Activated naive CD4-positive, alpha-beta T cell treated with Interleukin-2 at 50 U/mL for 16 hours (primary cell): ENCODE results near the gene SATL1.
"Not testable (repeated sequence)": the region's sequence is repeated elsewhere in the genome, so short reads cannot be mapped to it uniquely, and the experiment has no call there.

Source experiments
- DNase-seq: peaks from one replicate; pipeline ENCODE4 v3.0.0-alpha.2; 2020

The SATL1 gene

DNA sequence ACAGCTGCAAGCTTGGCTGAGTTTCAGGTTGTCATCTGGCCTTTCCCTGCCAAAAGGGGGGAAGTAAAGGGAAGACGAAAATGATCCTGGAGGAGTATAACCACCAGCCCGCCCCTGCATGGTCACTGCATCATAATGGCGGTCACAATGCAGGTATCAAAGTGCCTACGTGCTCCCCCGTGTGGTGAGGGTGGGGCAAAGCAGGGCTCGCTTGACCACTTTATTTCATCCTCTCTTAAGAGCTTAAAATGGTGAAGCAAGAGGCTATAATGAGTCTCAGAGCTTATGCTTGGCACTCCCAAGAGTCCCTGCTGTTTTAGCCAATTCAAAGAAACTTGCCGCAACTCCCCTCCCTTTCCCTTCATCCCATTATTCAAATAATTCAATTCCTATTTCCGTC is 134.3 kb downstream of the SATL1 start:
- DNase-seq = no peak

DNA sequence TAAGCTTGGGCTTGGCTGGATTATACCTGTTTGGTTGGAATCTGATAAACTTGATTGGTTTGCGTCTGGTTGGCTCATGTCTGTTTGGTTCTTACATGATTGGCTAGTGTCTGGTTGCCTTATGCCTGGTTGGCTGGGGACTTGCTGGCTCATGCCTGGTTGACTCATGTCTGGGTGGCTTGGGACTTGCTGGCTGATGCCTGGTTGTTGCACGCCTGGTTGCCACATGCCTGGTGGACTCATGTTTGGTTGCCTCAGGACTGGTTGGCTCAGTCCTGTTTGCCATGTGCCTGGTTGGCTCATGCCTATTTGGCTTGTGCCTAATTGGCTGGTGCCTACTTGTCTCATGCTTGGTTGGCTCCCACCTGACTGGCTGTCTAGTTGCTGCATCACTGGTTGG is 135.4 kb downstream of the SATL1 start:
- DNase-seq = no peak

DNA sequence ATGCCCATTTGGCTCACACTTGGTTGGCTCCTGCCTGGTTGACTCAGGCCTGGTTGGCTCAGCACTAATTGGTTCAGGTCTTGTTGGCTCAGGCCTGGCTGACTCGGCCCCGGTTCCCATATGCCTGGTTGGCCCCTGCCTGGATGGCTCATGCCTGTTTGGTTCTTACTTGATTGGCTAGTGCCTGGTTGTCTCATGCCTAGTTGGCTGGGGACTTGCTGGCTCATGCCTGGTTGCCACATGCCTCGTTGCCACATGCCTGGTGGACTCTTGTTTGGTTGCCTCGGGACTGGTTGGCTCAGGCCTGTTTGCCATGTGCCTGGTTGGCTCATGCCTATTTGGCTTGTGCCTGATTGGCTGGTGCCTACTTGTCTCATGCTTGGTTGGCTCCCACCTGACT is 136.2 kb downstream of the SATL1 start:
- DNase-seq = no peak

DNA sequence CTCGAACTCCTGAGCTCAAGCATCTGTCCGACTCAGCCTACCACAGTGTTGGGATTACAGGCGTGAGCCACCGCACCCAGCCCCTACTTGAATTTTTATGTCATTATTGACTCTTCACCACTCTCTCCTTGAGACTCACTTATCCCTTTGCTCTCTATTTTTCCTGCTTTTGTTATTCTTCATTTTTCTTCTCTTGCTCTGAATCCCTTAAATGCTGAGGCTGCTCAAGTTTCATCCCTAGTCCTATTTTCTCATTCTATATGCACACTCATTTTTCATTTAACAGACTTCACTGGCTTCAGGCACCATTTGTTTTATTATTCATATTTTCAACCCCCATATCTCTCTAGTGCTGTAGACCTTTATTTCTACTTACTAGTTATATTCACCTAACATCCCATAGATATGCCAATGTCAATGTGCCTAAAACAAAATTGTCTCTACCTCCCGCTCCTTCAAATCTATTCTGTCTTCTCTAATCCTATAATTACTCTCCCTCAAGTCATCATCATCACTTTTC is 154.2 kb downstream of the SATL1 start:
- no peak for DNase-seq

DNA sequence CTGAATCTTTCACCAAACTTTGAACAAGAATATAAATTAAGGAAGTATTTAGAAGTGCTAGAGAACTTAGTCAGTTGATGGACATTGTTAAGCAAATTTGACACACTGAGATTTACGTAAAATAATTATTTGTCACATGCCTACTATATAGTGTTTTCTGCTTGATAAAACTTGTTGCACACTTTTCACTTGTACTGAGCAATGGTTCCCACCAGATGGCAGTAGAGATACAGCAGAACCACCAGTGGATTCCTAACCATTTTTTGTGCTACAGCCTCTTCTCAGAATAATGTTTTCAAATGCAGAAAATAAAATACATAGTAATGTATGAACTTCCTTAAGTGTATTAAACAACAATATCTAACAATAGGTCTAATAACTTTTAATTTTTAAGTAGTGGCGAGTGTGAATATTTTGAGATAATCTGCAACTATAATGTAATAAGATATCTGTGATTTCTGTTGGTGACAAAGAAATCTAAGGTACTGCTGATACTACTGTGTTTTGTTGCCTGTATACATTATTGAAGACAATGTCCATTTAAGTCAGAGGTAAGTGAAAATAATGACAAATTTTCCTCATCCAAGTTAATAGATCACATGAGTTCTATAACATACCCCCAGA is 158.7 kb downstream of the SATL1 start:
- DNase-seq = no peak

DNA sequence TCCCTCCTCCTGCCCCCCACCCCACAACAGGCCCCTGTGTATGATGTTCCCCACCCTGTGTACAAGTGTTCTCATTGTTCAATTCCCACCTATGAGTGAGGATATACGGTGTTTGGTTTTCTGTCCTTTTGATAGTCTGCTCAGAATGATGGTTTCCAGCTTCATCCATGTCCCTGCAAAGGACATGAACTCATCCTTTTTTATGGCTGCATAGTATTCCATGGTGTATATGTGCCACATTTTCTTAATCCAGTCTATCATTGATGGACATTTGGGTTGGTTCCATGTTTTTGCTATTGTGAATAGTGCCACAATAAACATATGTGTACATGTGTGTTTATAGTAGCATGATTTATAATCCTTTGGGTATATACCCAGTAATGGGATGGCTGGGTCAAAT is 166.3 kb downstream of the SATL1 start:
- not testable (repeated sequence) for DNase-seq

DNA sequence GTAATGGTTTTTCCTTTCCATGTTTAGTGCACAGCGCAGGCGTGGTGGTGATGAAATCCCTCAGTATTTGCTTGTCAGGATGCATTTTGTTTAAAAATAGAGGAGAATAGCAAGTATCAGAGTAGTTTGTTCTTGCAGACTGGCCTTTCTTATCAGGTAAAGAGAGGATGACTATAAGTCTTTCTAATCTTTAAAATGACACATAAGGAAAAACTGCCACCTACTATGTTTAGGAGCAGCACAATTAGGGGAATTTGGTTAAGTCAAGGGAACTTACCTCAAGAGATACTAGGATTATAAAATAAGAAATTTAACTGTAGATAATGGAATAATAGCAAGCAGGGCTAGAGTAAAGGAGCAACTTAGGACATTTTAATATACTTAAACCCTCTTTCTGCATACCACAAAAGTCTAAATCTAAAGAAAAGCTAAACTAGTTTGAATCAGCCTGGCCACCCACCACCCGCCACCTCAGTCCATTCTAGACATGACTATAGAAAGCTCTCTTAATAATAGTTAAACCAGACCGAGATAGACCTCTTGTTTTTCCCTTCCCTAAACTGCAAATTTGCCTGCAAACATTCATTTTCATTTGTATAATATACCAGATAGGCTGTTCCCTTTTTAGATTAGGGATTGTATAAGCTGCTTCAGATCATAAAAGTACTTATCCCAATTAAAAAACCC is 177.9 kb downstream of the SATL1 start:
- DNase-seq = no peak

DNA sequence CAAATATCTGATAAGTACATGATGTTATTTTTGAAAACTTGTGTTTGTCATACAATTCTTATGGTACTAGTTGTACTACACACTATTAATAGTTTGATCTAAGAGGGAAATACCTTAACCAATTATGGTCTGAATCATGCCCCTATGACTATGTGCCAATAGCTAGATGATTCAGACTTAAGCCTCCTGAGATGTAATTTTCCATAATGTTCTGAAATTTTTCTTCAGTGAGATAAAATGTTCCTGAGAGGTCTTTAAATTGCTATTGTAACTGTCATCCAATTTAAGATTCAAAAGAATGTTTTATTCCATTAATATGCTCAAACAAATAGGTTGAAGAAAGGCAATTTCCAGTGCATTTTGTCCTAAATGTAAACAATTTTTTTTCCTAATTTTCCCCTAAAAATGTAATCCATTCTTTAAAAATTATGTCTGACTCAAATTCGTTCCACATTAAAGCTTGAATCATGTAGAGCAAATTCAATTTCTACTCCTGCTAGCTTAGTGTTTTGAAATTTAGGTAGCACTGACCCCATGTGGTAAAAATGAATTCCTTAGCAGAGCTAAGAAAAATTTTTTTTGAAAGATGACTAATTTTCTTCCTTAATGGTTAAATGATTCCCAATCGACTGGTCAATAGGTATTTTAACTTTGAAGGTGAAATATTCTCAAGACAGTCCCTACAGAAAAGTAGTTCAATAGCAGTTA is 190.8 kb downstream of the SATL1 start:
- DNase-seq = no peak

DNA sequence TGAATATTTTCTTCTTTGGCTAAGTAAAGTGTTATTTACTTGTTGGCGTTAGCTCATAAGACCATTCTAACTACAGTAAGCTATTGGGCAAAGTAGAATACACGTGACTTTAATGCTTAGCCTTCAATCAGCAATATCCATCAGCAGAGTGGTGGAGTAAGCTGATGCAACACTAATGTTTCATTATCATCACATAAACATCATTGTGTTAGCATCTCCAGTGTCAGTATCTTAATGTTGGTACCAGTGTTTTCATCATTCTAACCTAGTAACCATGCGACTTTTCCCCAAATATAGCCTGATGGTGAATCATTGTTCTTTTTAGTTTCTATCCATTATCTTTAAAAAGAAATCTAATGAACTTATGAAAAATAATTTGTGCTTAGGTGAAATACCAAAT is 191.4 kb downstream of the SATL1 start:
- no peak for DNase-seq

DNA sequence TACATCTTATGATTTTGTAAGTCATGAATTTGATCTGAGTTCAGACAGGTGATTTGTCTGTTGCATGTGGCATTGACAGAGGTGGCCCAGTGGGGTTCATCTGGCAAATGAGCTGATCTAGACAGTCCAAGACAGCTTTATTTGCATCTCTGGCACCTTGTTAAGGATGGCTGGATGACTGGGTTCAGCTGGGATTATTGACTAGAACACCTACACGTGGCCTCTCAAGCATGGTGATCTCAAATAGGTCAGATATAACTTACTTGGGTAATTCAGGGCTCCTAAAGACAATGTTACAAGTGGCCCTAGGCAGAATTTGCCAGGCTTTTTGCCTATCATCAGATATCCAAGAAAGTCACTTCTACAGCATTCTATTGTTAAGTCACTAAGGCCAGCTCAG is 192.0 kb downstream of the SATL1 start:
- no peak for DNase-seq
